ENCODE measurements around the gene PURB.

DNA sequence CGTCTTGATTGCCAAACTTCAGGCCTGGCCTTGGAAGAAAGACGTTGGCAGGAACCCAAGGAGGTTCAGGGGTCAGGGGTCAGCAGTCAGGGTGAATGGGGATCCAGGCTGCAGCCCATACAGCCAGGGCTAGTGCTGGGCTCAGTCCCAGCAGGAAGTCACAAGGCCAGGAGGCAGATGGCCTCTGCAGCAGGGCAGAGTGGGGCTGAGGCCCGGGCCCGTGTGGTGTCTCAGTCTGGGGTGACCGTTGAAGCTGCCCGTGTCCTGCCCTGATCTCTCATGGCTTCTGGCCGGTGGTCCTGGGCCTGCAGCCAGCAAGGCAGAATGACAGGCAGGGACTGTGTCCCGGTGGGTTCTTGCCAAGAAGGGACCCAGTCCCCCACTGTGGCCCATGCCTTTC, 26.6 kb upstream of the PURB start:
- TF ChIP-seq, protein P1, sequence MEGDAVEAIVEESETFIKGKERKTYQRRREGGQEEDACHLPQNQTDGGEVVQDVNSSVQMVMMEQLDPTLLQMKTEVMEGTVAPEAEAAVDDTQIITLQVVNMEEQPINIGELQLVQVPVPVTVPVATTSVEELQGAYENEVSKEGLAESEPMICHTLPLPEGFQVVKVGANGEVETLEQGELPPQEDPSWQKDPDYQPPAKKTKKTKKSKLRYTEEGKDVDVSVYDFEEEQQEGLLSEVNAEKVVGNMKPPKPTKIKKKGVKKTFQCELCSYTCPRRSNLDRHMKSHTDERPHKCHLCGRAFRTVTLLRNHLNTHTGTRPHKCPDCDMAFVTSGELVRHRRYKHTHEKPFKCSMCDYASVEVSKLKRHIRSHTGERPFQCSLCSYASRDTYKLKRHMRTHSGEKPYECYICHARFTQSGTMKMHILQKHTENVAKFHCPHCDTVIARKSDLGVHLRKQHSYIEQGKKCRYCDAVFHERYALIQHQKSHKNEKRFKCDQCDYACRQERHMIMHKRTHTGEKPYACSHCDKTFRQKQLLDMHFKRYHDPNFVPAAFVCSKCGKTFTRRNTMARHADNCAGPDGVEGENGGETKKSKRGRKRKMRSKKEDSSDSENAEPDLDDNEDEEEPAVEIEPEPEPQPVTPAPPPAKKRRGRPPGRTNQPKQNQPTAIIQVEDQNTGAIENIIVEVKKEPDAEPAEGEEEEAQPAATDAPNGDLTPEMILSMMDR (IDR thresholded peaks at IDR 0.05 in 4 of 5, conservative IDR thresholded peaks at IDR 0.05 in 1 of 5) = no peak
- TF ChIP-seq POLR2A (IDR thresholded peaks at IDR 0.05) = no peak

Measured in gastrocnemius medialis (tissue), 4 donors.